HG02610 (cell line): ENCODE measurements around the gene CADPS2.

Experiments used
- ATAC-seq: cut with Tn5 transposase; IDR thresholded peaks from one replicate; pipeline ENCODE4 v1.9.1; 2021; ENCODE audit warnings: mild to moderate bottlenecking, moderate library complexity; ENCODE audit not compliant: unreplicated experiment

Gene CADPS2

DNA sequence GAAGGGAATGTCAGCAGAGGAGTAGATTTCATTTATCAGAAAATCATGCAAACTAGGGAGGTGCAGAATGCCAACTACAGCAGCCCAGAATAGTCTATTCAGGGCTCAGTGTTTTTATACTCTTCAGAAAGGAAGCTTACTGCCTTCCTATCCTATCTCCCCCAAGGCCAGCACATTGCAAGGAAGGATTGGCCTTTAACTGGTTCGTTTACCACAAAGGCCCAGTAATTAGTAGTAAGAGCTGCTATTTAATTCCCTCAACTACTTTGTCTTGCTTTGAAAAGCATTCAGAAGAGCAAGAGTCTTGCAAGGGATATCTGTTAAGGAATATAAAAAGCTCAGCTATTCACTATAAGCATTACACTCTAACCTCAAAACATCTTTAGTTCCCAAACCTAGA is 97.1 kb downstream of the CADPS2 start:
- ATAC-seq = no peak

DNA sequence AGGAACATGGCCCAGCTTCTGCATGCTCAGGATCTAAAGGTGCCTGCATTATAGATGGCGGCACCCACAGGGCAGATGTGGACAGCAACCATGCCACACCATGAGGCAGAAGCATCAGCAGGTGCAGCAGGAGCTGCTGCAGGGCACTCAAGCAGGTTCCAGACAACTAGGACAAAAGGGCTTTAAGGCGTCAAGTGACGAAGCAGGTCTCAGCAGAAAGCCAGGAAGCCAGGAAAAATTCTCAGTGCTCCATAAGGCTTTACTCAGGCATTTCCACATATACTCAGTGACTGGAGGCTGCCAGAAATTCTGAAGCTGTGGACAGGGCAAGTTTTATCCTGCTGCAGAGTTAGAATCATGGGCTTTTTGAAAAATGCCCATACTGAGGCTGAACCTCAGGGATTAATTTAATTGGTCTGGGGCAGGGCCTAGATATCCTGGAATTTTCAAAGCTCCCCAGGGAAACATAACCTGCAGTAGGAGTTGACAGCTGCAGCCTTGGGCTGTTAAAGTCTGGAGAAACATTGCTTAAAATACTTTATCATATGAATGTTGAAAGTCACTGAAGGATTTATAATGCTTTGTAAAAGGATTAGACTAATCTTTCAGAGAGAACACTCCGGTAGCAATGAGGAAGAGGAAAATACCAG is 115.4 kb downstream of the CADPS2 start:
- no peak for ATAC-seq

DNA sequence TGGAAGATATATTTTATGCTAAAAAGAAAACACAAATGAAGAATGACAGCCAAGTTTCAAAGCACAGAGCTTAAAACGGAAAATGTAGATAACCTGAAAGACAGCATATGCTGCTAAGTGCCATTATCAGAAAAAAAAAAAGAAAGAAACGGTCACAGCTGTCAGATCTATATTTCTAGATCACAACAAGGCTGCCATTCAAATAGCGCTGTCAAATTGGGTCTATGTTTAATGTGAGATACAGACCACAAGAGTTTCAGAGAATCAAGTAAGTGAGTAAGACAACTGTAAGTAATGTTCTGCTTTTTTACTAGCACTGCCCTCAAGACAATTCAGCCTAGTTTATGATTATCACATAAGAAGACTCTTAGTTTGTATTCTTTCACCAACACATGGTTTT is 117.4 kb downstream of the CADPS2 start:
- ATAC-seq = no peak

DNA sequence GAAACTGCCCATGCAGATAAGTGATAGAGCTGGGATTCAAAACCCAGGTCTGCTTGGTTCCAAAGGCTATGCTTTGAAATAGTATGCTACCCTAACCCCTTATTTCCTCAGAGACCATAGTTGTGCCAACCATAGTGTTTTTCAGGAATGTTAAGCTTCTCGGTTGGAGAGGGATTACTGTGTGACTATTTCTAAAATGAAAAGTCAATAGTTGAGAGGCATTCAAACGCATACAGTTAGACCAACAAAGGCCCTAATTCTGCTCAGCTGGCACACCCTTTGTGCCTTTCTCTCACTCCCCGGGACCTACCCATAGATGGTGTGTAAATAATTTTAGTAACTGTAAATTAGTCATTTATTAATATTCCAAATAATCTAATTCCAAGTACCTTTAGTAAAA is 118.9 kb downstream of the CADPS2 start:
- no peak for ATAC-seq

DNA sequence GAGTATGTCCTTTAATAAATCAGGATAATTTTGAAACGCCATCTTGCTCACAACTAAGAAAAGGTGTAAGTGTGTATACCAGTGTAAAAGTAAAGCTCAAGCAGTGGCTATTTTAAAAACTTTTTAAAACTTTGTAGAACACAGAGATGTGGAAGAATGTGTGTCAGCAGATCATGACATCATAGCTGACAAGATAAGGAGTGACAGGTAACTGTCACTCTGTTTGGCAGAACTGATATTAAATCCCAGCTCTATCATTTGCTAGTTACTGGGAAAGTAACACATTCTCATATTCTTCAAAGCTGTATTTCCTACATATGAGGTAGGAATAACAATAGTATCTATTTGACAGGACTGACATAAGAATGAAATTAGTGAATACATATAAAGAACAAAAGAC is 119.7 kb downstream of the CADPS2 start:
- ATAC-seq = no peak

DNA sequence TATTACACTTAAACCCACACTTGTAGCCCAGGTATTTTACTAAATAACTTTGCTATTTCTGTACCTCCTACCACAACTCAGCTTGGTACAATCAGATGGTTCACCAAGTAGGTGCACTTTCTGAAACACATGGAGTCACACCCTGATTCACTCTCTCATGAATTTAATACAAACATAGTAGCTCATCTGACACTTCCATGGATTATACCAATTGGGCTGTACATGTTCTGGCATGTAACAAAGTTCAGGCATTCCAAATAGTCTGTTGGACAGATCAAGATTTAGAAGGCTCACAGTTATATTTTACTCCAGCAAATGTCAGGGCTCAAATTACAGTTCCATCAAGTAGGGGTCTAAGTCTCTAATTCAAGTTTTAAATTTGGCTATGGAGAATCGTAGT is 121.4 kb downstream of the CADPS2 start:
- ATAC-seq = no peak

DNA sequence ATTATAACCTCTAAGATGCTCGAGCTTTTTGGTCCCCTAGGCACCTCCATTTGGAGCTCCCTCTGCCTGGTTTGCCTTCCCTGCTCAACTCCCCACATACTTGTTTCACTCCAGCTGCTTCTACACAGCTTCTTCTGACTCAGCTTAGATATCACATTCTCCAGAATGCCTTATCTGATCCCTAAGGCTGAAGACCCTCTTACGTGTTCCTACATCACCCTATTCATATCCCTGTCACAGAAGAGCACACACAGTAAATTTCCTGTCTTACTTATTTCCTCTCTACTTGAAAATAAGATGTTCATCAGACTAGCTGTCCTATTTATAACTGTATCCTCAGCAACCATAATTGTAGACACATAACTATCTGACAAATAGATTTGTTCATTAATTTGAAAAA is 122.2 kb downstream of the CADPS2 start:
- ATAC-seq = no peak

DNA sequence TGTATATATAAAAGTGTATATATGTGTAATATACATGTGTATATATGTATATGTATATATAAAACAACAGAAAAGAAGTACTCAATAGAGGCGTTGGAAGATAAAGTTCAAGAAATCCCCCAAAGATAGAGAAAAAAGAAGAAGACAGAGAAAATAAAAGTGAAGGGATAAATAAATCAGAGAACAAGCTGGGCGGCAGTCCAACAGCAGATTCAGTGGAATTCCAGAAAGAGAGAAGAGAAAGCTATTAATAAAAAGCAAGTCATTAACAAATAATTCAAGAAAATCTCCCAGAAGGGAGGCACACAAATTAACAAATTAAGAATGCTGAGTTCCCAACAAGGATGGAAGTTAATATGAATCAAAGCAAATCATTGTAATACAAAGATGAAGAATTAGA is 124.2 kb downstream of the CADPS2 start:
- ATAC-seq = no peak

DNA sequence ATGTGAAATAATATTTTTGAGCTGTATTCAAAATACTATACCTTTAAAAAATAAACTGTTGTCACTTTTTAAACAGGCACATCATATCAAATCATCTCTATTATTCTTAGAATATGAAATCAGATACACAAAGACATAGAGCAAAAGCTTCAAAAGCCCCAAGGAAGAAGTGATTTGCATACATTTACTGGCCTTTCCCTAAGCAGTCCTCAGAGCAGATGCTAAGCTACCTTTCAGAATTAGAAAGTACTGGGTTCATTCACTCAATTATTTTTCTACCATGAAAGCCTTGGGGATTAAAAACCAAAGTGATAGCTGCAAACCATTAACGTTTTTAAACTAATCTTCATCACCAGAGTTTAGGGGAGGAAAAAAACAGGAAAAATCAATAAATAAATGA is 127.8 kb downstream of the CADPS2 start:
- ATAC-seq = no peak

DNA sequence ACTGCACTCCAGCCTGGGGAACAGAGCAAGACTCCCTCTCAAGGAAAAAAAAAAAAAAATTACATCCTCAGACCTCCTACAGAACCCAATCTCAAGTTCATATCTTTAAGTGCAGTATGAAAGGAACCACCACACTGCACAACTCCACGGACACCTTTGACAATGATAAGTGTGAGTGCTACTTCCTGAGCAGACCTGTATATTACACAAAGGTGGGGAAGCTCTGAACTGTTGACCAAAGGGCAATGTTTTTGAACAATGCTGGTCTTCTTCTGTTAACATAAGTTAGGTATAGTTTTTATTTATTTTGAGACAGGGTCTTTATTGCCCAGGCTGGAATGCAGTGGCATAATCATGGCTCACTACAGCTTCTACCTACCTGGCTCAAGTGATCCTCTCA is 129.4 kb downstream of the CADPS2 start:
- no peak for ATAC-seq

DNA sequence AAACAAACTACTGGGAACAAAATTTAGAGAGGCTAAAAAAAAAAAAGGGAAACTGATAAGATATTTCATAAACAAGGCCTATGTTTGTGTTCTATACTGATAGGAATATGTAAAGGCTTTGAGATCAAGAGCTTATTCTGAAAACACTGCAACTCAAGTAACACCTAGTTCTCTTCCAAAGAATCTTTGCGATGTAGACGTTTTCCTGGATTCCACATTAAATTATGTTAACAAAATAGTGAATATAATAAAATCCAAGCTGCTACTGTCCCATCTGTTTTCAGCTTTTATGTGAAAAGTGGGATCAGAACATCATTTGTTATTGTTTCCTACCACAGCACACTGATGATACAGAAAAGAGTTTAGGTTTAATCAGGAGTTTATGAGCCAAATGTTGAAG is 130.6 kb downstream of the CADPS2 start:
- ATAC-seq = no peak

DNA sequence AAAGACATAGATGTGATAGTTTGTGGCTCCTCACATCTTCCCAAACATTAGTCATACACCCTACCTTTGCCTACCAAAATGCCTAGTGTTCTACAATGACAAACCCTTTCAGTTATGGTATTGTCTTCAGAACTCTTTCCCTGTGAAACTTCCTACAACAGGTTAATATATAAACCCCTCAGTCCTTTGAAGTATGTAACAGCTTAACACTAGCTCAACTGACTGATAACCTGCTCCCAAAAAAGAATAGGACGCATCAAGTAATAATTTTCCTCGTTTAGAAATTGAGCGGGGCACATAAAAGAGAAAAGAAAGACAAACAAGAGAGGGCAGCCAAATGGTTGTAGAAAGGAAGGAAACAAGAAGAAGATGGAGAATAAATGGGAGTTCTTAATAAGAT is 133.7 kb downstream of the CADPS2 start:
- ATAC-seq = no peak

DNA sequence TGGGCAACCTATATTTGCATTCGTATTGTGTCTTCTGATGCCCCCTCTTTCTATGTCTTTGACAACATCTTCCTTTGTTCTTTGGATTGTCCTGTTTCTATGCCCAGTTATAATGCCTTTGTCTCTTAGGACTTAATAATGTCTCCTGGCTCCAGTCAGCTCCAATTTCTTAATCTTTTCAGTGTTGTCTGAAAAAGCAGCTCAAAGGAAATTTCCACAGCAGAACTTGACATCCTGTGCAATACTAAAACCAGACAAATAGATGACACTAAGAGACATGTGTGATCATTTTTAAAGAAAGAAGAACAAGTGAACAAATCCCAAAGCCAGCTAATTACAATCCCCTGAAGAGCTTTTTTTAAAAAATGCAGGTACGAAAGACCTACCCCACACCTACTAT is 135.9 kb downstream of the CADPS2 start:
- ATAC-seq = no peak

DNA sequence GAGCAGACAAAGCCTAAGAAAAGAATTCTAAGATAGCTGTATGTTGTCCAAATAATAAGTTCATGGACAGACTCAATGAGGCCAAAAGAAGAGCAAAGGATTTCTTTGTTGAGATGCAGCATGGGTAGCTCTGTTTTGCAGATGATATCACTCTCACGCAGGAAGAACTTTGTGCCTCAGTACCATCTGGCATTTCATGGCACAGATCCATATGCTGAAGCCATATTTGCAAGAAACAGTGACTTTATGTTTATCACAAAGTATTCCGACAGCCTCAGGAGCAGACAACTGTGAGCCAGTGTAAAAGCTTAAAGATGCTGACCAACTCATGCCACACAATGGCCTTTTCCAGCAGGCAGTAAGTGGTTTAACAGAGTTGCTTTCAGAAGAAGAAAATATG is 138.1 kb downstream of the CADPS2 start:
- ATAC-seq = no peak

DNA sequence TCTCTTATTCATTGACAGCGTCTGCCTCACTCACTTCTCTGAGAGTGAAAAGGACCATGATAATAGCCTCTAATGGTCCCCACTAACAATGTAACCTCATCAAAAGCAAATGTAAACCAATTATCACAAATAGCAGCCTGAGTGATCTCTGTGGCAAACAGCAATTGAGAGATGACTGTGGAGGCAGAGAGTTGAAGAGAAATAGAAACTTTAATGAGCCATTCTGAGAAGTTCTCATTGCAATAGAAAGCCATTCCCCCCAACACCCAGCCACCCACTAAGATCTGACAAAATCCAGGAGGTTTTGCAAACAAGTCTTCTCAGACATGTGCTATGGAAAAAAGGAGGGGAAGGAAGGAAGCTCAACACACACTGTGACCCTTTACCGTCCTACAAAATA is 139.3 kb downstream of the CADPS2 start:
- no peak for ATAC-seq

DNA sequence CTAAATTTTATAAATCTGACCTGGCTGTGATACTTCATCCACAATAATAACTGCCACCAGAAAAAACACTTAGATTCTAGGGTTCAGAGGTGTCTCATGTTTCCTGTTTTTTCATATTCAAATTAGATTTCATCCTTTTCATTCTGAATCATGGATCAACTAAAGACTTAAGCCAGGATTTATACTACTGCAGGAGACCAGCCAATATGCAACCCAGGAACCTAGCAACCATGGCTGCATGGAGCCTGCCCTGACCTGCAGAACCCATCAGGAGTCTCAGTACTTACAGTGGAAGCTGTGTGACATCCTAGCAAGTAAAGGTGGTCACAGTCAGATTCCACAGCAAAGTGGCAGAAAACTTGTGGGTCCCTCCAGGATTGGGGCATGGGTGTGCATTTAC is 143.0 kb downstream of the CADPS2 start:
- no peak for ATAC-seq

DNA sequence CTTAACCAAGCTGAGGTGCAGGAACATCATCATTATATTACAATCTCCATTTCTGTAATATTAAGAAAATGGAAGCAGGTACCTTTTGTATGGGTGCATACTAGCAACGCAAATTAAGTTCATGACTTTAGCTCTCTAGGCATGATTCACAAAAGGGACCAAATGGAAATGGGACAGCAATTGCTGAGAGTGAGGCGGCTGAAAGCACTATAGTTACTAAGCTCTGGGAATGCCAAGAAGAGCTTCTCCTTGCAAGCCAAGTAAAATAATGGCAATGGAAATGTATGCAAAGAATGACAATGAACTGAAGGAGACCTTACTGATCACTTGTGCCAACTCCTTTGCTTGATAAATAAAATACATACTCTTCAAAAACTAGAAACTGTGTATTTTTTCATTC is 147.3 kb downstream of the CADPS2 start:
- ATAC-seq = no peak

DNA sequence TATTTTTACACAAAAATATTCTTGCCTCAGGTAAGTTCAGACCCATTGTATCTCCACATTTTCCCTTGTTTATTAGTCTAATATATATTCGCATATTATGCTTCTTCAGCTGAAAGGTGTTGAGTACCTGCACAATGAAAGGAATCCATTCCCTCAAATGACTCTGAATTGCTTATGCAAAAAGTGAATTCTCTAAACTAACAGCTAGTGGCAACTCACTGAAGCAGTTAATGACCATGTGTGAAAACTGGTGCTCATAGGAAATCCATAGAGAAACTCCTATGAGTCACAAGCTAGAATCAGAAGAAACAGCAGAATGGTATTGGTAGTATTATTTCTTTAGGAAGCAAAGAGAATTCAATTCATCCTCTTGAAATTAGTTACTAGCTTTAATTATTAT is 150.1 kb downstream of the CADPS2 start:
- no peak for ATAC-seq

DNA sequence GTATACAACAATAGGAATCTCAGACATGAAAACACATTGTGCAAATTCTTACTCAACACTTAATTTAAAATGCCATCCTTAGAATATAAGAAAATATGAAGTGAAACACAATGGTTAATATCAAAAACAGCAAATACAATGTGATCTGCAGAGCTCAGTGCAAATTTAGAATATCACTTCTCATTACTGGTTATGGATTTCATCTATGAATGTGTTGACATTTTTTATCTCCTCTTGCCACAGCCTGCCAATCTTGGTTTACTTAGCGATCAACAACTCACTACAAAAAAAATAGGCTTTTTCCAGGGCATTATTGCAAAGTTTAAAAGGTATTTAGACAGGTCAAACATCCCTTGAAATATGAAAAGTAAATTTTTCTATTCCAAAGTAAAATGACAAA is 158.5 kb downstream of the CADPS2 start:
- ATAC-seq = no peak

DNA sequence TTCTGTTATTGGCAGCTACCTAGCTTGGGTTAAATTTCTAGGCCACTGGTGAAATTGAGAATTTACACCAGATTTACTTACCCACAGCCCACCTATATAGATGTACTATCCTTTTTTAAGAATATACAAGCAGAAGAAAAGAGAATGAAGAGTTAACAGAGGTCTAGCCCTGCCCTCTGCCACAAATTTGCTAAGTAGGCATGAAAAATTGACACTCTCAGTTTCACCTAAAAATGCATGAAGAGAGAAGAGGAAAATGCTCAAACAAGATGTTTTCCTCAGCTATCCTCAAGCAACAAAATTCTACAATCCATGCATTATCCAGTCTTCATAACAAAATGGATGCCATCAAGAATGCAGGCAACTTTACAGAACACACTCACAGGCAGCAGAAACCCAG is 158.9 kb downstream of the CADPS2 start:
- no peak for ATAC-seq

DNA sequence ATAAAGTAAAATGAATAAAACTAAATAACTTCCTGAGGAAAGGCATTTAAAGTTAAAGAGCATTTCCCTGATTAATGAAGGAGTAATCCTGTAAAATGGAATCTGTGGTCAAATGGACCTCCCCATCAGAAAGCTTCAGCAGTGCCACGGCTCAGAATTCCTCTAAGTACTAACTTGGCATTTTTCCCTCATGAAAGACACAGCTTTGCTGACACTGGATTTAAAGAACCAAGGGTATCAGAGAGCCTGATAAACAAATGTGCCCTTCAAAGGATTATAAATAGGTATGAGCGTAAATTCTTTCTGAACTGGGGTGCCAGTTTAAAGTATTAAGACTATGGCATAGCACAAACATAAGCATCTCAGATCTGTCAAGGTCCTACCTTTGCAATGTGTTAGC is 159.4 kb downstream of the CADPS2 start:
- ATAC-seq = no peak

DNA sequence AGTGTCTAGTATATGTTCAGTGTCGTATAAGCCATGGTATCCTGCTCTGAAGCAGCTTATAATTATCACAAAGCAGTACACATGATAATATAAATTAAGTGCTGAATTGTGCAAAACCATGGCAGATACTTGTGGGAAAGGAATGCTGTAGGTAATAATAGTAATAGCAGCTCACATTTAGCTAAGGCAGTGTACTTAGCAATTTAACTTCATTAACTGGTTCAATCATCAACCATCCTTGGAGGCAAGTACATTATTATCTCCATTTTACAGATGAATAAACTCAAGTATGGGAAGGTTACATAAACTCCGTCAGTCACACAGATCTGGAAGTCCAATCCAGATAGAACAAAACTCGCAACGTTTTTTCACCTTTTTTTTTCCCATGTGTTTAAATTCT is 161.9 kb downstream of the CADPS2 start:
- no peak for ATAC-seq

DNA sequence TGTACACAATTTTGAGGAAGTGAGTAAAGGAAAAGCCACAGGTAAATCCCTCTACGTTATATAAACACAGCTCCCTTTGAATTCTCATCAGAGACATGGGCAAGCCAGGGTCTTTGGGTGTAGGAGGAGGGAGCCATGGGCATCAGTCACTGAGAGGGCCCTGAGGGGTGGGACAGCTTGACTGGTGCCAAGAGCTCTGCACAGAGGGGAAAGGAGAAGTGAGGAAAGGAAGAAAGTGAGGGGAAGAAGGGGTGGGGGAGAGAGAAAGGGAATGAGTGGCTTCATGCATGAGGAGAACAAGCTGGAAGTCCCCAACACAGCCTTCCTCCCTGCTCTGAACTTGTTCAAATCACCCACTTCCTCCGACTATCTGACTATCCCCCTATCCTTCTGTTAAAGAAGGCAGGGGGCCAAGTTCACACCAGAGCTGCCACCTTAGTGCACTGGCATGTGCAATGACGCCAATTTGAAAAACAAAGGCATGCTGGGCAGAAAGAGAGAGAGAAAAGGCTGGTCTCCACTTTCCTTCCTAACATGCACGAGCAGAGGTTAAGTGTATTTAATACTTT is 167.2 kb downstream of the CADPS2 start:
- no peak for ATAC-seq
